Measurements from ENCODE around the gene PLA2G4D. TPM values are rescaled to one million over a fixed set of nuclear protein-coding genes. Genes with fewer than 3 reads are reported as not detected.

Gene PLA2G4D
- polyA plus RNA-seq, 1 of the 3 experiments (the other 2 are of a cell fraction): not detected

DNA sequence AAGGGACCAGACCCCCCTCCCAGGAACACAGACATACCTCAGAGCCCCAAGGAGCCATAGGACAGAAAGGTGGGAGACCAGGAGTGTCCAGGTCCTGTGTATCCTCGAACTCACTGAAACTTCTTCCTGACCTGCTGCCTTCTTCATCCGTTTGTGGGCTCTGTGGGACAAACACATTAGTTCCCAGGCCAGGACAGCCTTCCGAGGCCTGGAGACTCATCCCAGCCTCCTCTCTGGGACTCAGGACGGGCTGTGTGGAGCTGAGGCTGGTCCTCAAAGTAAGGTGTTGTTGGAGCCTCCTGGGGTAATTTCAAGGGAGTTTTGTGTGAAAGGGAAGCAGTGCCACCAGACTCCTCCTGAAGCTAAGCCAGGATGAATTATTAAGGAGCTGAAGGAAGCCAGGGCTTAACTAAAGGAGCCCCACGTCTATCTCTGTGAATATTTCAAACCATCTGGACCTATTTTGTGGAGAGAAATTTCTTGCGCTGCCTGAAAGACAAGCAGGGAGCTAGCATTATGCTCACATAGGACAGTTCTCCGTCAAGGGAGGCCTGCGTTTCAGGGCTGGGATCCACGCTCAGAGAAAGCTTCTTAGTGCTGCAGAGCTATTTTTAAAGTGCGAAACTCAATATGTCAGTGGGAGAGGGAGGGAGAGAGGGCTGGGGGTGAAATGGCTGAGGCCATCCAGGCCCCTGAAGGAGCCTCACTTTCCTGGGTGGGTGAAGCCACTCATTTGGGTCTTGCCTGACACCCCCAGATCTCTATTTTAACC is 43.7 kb downstream of the PLA2G4D start:
- no peak for DNase-seq
- ChIA-PET POLR2A (no interaction called here), CTCF (interaction anchor here (0.5 to 8.6 kb wide), 6 partner anchors 9 to 227 kb away, joined by 3 to 165 read pairs (median 3); no protein-coding TSS in a partner anchor)
- no peaks in the 10 kb centered on the region for H3K36me3 ChIP-seq (replicated peaks in 1 of 2; ENCODE audit: control insufficient read depth in 1 of 2, insufficient read depth in 2 of 2, low read length in 1 of 2)
- no peaks in the 10 kb centered on the region for H3K9me2 ChIP-seq
- H3K4me1 ChIP-seq (ENCODE audit: control insufficient read depth in 1 of 2, insufficient read depth in 2 of 2, low read depth in 1 of 2, low read length in 1 of 2): no peaks in the 10 kb centered on the region; a peak in 2 of 4 replicates
- H2AFZ ChIP-seq (ENCODE audit: low read depth): no peak overlapping the region
- WGBS (ENCODE audit: low lambda C conversion rate): 53% methylated on average over 8 of the region's 10 CpGs
- peaks cover 20% of the 10 kb centered on the region; the same call in 1 of the 2 replicates for H3K27me3 ChIP-seq (ENCODE audit: insufficient read depth)
- H3K9ac ChIP-seq: no peak overlapping the region
- H3K4me2 ChIP-seq: no peak overlapping the region
- no peaks in the 10 kb centered on the region for H3K79me2 ChIP-seq (ENCODE audit: insufficient read depth)
- H3K9me3 ChIP-seq: no peaks in the 10 kb centered on the region
- H3K4me3 ChIP-seq (ENCODE audit: low read depth in 2 of 2, low read length in 1 of 2): no peak overlapping the region
- TF ChIP-seq, protein P1, sequence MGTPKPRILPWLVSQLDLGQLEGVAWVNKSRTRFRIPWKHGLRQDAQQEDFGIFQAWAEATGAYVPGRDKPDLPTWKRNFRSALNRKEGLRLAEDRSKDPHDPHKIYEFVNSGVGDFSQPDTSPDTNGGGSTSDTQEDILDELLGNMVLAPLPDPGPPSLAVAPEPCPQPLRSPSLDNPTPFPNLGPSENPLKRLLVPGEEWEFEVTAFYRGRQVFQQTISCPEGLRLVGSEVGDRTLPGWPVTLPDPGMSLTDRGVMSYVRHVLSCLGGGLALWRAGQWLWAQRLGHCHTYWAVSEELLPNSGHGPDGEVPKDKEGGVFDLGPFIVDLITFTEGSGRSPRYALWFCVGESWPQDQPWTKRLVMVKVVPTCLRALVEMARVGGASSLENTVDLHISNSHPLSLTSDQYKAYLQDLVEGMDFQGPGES (IDR thresholded peaks at IDR 0.05; ENCODE audit: low read depth, low read length): no peak
- no peak for TF ChIP-seq POLR2AphosphoS5 (IDR thresholded peaks at IDR 0.05; ENCODE audit: low read depth, low read length)
- no peak for TF ChIP-seq FOXJ3 (CRISPR knock-in tag; IDR thresholded peaks at IDR 0.05)
- TF ChIP-seq, protein P2, sequence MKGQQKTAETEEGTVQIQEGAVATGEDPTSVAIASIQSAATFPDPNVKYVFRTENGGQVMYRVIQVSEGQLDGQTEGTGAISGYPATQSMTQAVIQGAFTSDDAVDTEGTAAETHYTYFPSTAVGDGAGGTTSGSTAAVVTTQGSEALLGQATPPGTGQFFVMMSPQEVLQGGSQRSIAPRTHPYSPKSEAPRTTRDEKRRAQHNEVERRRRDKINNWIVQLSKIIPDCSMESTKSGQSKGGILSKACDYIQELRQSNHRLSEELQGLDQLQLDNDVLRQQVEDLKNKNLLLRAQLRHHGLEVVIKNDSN (IDR thresholded peaks at IDR 0.05; ENCODE audit: borderline replicate concordance, low read depth): no peak
- TF ChIP-seq YY1 (IDR thresholded peaks at IDR 0.05; ENCODE audit: low read depth): no peak
- no peak for TF ChIP-seq FOSL2 (IDR thresholded peaks at IDR 0.05; ENCODE audit: borderline replicate concordance, low read depth)
- TF ChIP-seq FOXM1 (IDR thresholded peaks at IDR 0.05; ENCODE audit: low read depth): no peak
- TF ChIP-seq RCOR1 (IDR thresholded peaks at IDR 0.05; ENCODE audit: low read length): no peak
- TF ChIP-seq, protein P3, sequence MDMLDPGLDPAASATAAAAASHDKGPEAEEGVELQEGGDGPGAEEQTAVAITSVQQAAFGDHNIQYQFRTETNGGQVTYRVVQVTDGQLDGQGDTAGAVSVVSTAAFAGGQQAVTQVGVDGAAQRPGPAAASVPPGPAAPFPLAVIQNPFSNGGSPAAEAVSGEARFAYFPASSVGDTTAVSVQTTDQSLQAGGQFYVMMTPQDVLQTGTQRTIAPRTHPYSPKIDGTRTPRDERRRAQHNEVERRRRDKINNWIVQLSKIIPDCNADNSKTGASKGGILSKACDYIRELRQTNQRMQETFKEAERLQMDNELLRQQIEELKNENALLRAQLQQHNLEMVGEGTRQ (IDR thresholded peaks at IDR 0.05; ENCODE audit: borderline replicate concordance, low read depth, low read length): no peak
- TF ChIP-seq, protein P4, sequence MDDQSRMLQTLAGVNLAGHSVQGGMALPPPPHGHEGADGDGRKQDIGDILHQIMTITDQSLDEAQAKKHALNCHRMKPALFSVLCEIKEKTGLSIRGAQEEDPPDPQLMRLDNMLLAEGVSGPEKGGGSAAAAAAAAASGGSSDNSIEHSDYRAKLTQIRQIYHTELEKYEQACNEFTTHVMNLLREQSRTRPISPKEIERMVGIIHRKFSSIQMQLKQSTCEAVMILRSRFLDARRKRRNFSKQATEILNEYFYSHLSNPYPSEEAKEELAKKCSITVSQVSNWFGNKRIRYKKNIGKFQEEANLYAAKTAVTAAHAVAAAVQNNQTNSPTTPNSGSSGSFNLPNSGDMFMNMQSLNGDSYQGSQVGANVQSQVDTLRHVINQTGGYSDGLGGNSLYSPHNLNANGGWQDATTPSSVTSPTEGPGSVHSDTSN (IDR thresholded peaks at IDR 0.05): no peak
- TF ChIP-seq, protein P5, sequence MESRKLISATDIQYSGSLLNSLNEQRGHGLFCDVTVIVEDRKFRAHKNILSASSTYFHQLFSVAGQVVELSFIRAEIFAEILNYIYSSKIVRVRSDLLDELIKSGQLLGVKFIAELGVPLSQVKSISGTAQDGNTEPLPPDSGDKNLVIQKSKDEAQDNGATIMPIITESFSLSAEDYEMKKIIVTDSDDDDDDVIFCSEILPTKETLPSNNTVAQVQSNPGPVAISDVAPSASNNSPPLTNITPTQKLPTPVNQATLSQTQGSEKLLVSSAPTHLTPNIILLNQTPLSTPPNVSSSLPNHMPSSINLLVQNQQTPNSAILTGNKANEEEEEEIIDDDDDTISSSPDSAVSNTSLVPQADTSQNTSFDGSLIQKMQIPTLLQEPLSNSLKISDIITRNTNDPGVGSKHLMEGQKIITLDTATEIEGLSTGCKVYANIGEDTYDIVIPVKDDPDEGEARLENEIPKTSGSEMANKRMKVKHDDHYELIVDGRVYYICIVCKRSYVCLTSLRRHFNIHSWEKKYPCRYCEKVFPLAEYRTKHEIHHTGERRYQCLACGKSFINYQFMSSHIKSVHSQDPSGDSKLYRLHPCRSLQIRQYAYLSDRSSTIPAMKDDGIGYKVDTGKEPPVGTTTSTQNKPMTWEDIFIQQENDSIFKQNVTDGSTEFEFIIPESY (IDR thresholded peaks at IDR 0.05; ENCODE audit: borderline replicate concordance, low read depth): no peak
- no peak for TF ChIP-seq MEF2A (IDR thresholded peaks at IDR 0.05; ENCODE audit: borderline replicate concordance, low read depth)
- no peak for TF ChIP-seq JUND (IDR thresholded peaks at IDR 0.05)
- no peak for TF ChIP-seq TAF1 (IDR thresholded peaks at IDR 0.05; ENCODE audit: borderline replicate concordance, low read depth, low read length)
- TF ChIP-seq, protein P6, sequence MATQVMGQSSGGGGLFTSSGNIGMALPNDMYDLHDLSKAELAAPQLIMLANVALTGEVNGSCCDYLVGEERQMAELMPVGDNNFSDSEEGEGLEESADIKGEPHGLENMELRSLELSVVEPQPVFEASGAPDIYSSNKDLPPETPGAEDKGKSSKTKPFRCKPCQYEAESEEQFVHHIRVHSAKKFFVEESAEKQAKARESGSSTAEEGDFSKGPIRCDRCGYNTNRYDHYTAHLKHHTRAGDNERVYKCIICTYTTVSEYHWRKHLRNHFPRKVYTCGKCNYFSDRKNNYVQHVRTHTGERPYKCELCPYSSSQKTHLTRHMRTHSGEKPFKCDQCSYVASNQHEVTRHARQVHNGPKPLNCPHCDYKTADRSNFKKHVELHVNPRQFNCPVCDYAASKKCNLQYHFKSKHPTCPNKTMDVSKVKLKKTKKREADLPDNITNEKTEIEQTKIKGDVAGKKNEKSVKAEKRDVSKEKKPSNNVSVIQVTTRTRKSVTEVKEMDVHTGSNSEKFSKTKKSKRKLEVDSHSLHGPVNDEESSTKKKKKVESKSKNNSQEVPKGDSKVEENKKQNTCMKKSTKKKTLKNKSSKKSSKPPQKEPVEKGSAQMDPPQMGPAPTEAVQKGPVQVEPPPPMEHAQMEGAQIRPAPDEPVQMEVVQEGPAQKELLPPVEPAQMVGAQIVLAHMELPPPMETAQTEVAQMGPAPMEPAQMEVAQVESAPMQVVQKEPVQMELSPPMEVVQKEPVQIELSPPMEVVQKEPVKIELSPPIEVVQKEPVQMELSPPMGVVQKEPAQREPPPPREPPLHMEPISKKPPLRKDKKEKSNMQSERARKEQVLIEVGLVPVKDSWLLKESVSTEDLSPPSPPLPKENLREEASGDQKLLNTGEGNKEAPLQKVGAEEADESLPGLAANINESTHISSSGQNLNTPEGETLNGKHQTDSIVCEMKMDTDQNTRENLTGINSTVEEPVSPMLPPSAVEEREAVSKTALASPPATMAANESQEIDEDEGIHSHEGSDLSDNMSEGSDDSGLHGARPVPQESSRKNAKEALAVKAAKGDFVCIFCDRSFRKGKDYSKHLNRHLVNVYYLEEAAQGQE (IDR thresholded peaks at IDR 0.05; ENCODE audit: low read depth, low read length): no peak
- TF ChIP-seq EP300 (IDR thresholded peaks at IDR 0.05; ENCODE audit: borderline replicate concordance in 1 of 2, low read depth in 1 of 2, low read length in 1 of 2): no peak
- TF ChIP-seq MXI1 (IDR thresholded peaks at IDR 0.05; ENCODE audit: low read depth, low read length): no peak
- no peak for TF ChIP-seq NRF1 (IDR thresholded peaks at IDR 0.05; ENCODE audit: low read depth, low read length)
- TF ChIP-seq RAD21 (IDR thresholded peaks at IDR 0.05; ENCODE audit: low read length): no peak
- no peak for TF ChIP-seq TEAD4 (IDR thresholded peaks at IDR 0.05; ENCODE audit: borderline replicate concordance, insufficient read depth)
- H3K27ac ChIP-seq (ENCODE audit: low read depth in 2 of 2, low read length in 1 of 2): no peak overlapping the region
- no peaks in the 10 kb centered on the region for H3F3A ChIP-seq (replicated peaks; ENCODE audit: insufficient read depth)
- H4K20me1 ChIP-seq (ENCODE audit: insufficient read depth): no peaks in the 10 kb centered on the region

Data from SK-N-SH (cell line).